Measurements from ENCODE around the gene CNTNAP5.

GRCh38 chr2:124136110-124136509 is 111.0 kb downstream of the CNTNAP5 start:
- TF ChIP-seq CTCF (IDR thresholded peaks at IDR 0.05; ENCODE audit: low read length), result no peak
- no peak for TF ChIP-seq EZH2phosphoT487 (IDR thresholded peaks at IDR 0.05; ENCODE audit: low read length)
- no peak for TF ChIP-seq EZH2 (optimal IDR thresholded peaks at IDR 0.05; ENCODE audit: low read depth, low read length)

All from MM.1S (cell line).